ENCODE measurements around the gene CLEC18A. TPM values are rescaled to one million over a fixed set of nuclear protein-coding genes. Genes with fewer than 3 reads are reported as not detected.
"Not testable (repeated sequence)": the region's sequence is repeated elsewhere in the genome, so short reads cannot be mapped to it uniquely, and the experiment has no call there.

The CLEC18A gene
- total RNA-seq, 2 donors from 2014 or later, result 1.5 to 1.7 TPM

DNA sequence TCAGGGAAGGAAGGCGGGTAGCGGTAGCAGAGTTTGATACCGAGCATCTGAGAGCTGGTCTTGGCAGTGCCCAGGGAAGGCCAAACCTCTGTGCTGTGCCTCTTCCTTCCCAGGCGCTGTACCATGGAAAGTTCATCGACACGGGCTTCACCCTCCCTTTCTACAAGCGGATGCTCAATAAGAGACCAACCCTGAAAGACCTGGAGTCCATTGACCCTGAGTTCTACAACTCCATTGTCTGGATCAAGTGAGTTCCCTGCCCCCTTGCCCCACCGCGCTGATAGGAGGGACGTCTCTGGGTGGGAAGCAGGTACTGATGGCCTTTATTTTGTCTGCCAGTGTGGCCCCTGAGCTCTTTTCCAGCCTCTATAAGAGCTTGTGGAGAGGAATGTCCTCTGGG is 15.4 kb upstream of the CLEC18A start:
- Mint-ChIP-seq H3K9me3 (no peaks in the 10 kb centered on the region), H3K27ac (no peak overlapping the region), H3K36me3 (ENCODE audit: low read depth) (peaks cover 80% of the 10 kb centered on the region), H3K4me1 (no peaks in the 10 kb centered on the region), H3K27me3 (no peaks in the 10 kb centered on the region), H3K4me3 (no peak overlapping the region)
- no peak for ATAC-seq (replicated peaks)

DNA sequence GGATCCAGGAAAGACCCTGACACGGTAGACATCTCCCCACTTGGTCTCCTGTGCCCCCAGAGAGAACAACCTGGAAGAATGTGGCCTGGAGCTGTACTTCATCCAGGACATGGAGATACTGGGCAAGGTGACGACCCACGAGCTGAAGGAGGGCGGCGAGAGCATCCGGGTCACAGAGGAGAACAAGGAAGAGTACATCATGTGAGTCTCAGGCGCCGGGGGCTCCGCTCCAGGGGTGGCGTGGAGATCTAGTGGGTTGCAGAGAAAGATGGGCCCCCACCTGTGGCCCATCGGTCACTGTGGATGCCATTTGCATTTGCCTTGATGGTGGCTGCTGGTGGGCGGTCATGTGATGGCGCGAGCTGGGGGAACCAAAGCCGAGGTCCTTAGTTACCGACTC is 14.9 kb upstream of the CLEC18A start:
- ATAC-seq (replicated peaks), result no peak
- Mint-ChIP-seq H3K9me3 (no peaks in the 10 kb centered on the region), H3K4me1 (no peaks in the 10 kb centered on the region), H3K27me3 (no peaks in the 10 kb centered on the region), H3K27ac (no peak overlapping the region), H3K36me3 (ENCODE audit: low read depth) (peaks cover 75% of the 10 kb centered on the region), H3K4me3 (no peak overlapping the region)

DNA sequence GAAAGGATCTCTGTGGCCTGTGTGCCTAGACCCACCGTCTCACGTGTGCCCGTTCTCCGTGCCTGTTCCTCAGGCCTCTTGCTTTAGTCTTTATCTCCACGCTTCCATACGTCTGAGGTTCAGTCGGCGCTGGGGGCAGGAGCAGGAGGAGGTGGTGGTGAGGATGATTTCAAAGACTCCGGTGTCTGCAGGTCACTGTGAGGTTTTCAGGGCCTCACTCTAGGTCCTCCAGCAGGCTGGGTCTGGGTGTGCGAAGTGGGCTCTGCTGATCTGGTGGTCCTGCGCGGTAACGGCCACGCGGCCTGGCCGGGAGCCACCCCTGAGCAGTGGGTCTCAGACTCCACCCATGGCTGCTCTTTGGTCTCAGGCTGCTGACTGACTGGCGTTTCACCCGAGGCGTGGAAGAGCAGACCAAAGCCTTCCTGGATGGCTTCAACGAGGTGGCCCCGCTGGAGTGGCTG is 14.4 kb upstream of the CLEC18A start:
- peaks cover 70% of the 10 kb centered on the region for H3K36me3 Mint-ChIP-seq (ENCODE audit: low read depth)
- no peaks in the 10 kb centered on the region for H3K27me3 Mint-ChIP-seq
- H3K9me3 Mint-ChIP-seq, result no peaks in the 10 kb centered on the region
- no peaks in the 10 kb centered on the region for H3K4me1 Mint-ChIP-seq
- H3K4me3 Mint-ChIP-seq, result no peak overlapping the region
- no peak overlapping the region for H3K27ac Mint-ChIP-seq
- ATAC-seq (replicated peaks), result no peak

DNA sequence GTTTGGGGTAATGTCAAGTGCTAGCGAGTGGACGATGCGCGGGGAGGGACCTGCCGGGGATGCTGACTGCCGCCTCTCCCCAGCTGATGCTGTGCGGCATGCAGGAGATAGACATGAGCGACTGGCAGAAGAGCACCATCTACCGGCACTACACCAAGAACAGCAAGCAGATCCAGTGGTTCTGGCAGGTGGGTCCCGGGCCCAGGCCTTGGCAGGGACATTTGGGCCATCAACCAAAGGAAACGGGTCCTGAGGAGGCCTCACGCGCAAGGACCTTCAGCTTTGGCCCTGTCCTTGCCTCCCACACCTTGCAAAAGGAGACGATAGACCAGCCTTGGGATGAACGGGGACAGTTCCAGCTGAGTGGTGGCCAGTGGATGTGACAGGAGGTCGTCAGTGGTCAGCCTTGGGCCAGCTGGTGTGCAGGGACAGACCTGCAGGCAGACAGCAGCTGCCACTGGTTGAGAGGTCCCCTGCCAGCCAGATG is 13.6 kb upstream of the CLEC18A start:
- H3K36me3 Mint-ChIP-seq (ENCODE audit: low read depth), result peaks cover 63% of the 10 kb centered on the region
- no peaks in the 10 kb centered on the region for H3K9me3 Mint-ChIP-seq
- no peaks in the 10 kb centered on the region for H3K27me3 Mint-ChIP-seq
- no peak overlapping the region for H3K4me3 Mint-ChIP-seq
- ATAC-seq (replicated peaks), result no peak
- no peak overlapping the region for H3K27ac Mint-ChIP-seq
- H3K4me1 Mint-ChIP-seq, result no peaks in the 10 kb centered on the region

DNA sequence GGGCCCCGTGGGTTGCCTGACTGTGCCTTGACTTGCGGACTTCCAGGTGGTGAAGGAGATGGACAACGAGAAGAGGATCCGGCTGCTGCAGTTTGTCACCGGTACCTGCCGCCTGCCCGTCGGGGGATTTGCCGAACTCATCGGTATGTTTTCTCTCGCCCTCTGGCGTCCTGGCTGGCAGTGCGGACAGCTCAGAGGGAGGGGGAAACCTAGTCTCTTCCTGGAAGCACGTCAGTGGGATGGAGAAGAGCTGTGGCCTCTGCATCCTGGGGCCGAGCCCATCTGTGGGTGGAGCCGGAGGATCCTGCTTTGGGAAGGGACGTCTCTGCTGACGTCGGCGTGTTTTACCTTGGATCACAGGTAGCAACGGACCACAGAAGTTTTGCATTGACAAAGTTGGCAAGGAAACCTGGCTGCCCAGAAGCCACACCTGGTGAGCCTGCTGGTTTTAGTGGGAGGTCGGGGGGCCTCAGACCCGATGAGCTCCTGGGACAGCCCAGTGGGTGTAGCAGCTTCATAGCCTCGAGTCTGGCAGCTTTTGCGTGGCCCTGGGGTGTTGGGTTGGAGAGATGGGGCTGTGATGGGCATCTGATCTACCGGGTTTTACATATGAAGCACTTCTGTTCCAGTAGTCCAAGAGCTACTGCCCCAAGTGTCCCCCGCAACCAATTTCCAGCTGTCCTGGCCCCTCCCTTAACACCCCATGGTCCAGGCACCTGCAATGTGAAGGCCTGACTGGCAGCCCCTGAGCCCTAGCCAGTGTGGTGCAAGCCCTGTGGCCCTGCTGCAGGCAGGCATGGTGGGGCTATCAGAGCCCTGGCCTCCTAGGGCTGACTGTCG is 11.9 kb upstream of the CLEC18A start:
- no peak overlapping the region for H3K27ac Mint-ChIP-seq
- no peaks in the 10 kb centered on the region for H3K9me3 Mint-ChIP-seq
- no peak overlapping the region for H3K4me3 Mint-ChIP-seq
- no peaks in the 10 kb centered on the region for H3K27me3 Mint-ChIP-seq
- no peaks in the 10 kb centered on the region for H3K4me1 Mint-ChIP-seq
- peaks cover 47% of the 10 kb centered on the region for H3K36me3 Mint-ChIP-seq (ENCODE audit: low read depth)
- no peak for ATAC-seq (replicated peaks)

DNA sequence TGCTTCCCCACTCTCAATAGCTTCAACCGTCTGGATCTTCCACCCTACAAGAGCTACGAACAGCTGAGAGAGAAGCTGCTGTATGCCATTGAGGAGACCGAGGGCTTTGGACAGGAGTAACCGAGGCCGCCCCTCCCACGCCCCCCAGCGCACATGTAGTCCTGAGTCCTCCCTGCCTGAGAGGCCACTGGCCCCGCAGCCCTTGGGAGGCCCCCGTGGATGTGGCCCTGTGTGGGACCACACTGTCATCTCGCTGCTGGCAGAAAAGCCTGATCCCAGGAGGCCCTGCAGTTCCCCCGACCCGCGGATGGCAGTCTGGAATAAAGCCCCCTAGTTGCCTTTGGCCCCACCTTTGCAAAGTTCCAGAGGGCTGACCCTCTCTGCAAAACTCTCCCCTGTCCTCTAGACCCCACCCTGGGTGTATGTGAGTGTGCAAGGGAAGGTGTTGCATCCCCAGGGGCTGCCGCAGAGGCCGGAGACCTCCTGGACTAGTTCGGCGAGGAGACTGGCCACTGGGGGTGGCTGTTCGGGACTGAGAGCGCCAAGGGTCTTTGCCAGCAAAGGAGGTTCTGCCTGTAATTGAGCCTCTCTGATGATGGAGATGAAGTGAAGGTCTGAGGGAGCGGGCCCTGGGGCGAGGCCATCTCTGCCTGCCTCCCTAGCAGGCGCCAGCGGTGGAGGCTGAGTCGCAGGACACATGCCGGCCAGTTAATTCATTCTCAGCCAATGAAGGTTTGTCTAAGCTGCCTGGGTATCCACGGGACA is 11.1 kb upstream of the CLEC18A start:
- Mint-ChIP-seq H3K27ac (no peak overlapping the region), H3K4me3 (no peak overlapping the region), H3K4me1 (no peaks in the 10 kb centered on the region), H3K27me3 (no peaks in the 10 kb centered on the region), H3K9me3 (no peaks in the 10 kb centered on the region), H3K36me3 (ENCODE audit: low read depth) (peaks cover 39% of the 10 kb centered on the region)
- ATAC-seq (replicated peaks), result no peak

DNA sequence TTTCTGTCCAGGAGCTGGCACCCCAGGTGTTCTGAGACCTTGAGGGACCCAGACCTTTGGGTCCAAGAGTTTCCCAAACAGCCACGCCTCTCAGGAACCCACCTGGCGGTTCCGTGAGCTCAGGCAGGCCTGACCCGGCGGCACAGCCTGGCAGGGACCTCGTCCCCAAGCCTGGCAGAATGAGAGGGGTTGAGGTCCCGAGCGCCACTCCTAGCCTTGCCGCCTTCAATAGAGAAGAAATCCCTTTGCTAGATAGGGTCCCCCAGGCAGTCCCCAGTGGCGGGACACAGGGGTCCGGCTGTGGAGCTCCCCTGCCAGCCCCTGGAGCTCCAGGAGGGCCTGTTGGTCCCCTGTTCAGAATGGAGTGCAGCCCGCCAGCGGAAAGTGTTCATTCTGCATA is 10.5 kb upstream of the CLEC18A start:
- Mint-ChIP-seq H3K9me3 (no peaks in the 10 kb centered on the region), H3K4me1 (no peaks in the 10 kb centered on the region), H3K4me3 (no peak overlapping the region), H3K36me3 (ENCODE audit: low read depth) (peaks cover 32% of the 10 kb centered on the region), H3K27ac (no peak overlapping the region), H3K27me3 (no peaks in the 10 kb centered on the region)
- no peak for ATAC-seq (replicated peaks)

DNA sequence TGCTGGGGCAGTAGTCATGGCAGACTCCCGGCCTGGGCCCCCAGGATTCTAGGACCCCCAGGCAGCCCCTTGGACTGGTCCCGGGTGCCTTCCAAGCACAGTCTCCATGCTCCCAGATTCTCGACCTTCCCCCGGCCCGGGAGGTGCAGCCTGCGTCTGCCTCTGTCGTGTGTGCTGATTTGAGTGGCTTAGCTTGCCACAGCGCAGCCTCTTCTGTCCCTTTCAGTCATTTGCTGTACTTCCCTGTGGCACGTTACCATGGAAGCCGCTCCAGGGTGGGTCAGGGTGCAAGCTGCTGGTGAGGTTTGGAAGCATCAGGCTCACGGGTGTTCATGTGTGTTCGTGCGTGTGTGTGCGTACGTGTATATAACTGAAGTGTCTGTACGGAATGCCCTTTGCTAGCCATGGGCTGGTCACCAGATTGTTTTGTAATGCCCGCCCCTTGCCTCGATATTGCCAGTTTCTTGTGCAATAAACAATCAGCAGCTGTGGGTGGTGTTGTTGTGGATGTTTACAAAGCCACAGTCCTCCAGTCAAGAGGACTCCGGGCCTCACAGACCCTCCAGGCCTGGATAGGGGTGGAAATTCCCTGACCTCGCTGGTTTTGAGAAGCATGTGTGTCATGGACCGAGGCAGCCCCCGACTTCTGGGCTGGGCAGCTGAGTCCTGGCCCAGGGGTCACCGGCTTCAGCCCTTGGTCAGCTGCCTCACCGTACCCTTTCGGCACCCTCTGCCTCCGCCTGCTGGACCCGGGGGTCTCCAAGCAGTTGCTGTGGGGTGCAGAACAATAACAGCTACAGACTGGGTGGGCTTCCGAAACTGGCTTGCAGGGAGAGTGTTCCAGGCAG is 9.7 kb upstream of the CLEC18A start:
- no peaks in the 10 kb centered on the region for H3K9me3 Mint-ChIP-seq
- no peaks in the 10 kb centered on the region for H3K4me1 Mint-ChIP-seq
- H3K36me3 Mint-ChIP-seq (ENCODE audit: low read depth), result peaks cover 24% of the 10 kb centered on the region
- ATAC-seq (replicated peaks), result no peak
- H3K4me3 Mint-ChIP-seq, result no peak overlapping the region
- no peak overlapping the region for H3K27ac Mint-ChIP-seq
- no peaks in the 10 kb centered on the region for H3K27me3 Mint-ChIP-seq

DNA sequence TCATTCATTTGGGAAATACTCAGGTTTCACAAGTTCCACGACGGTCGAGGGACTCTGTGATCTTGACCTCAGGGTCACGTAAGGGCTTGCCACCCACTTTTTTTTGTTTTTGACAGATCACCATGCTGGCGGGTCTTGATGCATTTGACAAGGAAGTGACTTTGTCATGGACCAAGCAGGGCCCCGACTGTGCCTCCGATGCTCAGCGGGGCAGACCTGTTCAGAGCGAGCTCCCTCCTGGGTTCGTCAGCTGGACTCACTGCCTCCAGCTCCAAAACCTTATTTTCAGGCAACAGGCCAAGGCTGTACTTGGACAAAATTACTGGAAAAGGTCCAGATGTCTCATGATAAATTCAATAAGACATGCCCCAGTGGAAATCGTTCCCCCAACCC is 9.0 kb upstream of the CLEC18A start:
- no peaks in the 10 kb centered on the region for H3K4me1 Mint-ChIP-seq

DNA sequence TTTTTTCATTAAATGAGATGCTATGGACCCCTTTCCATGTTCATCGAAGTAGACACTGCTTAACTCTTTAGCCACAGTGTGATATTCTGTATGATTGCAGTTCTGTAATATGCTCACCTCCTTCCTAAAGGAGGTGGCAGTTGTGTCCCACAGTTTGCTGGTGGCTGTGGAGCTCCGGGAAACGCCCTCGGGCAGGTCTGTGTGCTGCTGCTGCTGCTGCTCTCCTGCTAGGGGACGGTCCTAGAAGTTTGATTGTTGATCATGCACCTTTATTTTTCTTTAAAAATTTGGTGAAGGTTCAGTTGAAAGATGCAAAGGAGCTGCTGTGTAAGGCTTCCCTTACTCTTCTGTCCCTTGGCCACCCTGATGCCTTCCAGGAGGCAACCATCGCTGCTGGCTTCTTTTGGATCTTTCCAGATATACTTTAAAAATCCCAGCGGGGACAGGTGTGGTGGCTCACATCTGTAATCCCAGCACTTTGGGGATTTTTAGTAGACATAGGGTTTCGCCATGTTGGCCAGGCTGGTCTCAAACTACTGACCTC is 8.4 kb upstream of the CLEC18A start:
- no peak overlapping the region for H3K27ac Mint-ChIP-seq
- no peak for ATAC-seq (replicated peaks)

More for the DNA sequence above, 9.0 kb upstream of the CLEC18A start:
- Mint-ChIP-seq H3K27ac (no peak overlapping the region), H3K9me3 (no peaks in the 10 kb centered on the region), H3K36me3 (ENCODE audit: low read depth) (peaks cover 18% of the 10 kb centered on the region), H3K27me3 (no peaks in the 10 kb centered on the region), H3K4me3 (no peak overlapping the region)
- ATAC-seq (replicated peaks), result no peak

DNA sequence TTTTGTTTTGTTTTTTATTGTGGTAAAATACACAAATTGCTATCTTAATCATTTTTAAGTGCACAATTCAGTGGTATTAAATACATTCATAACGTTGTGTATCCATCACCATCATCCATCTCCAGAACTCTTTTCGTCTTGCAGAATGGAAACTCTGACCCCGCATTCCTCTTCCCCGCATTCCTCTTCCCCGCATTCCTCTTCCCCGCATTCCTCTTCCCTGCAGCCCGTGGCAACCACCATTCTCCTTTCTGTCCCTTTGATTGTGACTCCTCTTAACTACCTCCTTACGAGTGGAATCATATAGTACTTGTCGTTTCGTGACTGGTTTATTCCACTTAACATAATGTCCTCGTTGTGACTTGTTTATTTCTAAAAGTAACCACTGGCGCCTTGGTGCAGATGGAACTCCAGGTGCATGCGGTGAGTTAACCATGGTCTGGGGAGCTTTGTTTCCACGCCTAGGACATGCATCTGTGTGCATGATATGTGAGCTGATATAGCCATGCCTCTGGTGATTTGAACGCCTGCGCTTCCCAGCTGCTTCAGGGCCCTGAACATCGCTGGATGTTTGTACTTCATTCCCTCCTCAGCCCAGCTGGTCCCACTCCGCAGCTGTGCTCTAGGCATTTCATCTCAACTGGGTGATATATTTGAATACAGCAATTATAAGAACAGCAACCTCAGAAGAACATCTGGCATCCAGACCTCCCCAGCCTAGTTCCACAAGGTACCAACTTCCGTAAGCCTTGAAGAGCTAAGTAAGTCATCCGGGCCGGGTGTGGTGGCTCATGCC is 7.7 kb upstream of the CLEC18A start:
- not testable (repeated sequence) for H3K27me3 Mint-ChIP-seq; H3K27ac Mint-ChIP-seq; H3K4me1 Mint-ChIP-seq; ATAC-seq (replicated peaks); H3K9me3 Mint-ChIP-seq; H3K4me3 Mint-ChIP-seq; H3K36me3 Mint-ChIP-seq (ENCODE audit: low read depth)

More for the DNA sequence above, 8.4 kb upstream of the CLEC18A start:
- H3K4me1 Mint-ChIP-seq, result no peaks in the 10 kb centered on the region
- H3K27me3 Mint-ChIP-seq, result no peaks in the 10 kb centered on the region
- H3K9me3 Mint-ChIP-seq, result no peaks in the 10 kb centered on the region
- peaks cover 12% of the 10 kb centered on the region for H3K36me3 Mint-ChIP-seq (ENCODE audit: low read depth)
- no peak overlapping the region for H3K4me3 Mint-ChIP-seq

DNA sequence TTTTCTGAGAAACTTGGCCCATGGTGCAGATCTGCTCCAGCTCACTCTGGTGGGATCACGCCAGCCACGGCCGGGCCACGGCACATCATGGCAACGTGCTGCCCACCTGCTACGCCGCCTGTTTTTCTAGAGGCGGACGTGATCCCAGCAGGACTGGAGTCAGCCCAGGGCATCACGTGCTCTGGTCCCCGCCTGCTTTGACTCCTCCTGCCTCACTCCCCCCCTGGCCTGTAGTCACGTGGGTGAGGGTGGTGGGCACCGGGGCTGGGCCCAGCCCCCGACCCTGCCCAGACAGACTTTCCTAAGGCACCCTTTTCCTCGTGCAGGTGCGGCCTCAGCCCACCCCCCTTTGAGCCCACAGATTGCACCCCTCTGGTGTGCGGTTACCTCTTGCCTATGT is 723 bp upstream of the CLEC18A start:
- H3K4me1 Mint-ChIP-seq; H3K27me3 Mint-ChIP-seq; H3K27ac Mint-ChIP-seq; H3K36me3 Mint-ChIP-seq (ENCODE audit: low read depth); H3K9me3 Mint-ChIP-seq; H3K4me3 Mint-ChIP-seq; ATAC-seq (replicated peaks): not testable (repeated sequence)

DNA sequence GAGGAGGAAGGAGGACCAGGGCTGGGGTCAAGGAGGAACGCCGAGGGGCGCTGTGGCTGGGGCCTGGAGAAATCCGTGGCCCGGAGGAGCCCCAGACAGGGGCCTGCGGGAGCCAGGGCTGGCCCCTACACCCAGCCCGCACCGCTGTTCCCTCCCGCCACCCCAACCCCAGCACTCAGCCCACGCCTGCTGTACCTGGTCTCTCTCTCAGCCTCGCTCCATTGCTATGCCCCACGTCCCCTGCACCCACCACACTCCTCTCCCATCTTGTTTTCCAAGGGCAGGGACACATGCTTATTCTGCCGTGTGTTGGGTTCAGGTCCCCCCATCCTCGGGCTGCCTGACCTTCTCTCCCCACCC is 518 bp downstream of the CLEC18A start:
- H3K9me3 Mint-ChIP-seq; H3K27me3 Mint-ChIP-seq; H3K27ac Mint-ChIP-seq; H3K4me3 Mint-ChIP-seq; ATAC-seq (replicated peaks); H3K36me3 Mint-ChIP-seq (ENCODE audit: low read depth); H3K4me1 Mint-ChIP-seq: not testable (repeated sequence)
